Measurements from ENCODE around the gene EVA1B. TPM values are rescaled to one million over a fixed set of nuclear protein-coding genes. Genes with fewer than 3 reads are reported as not detected.

Gene EVA1B
- total and polyA plus RNA-seq, 2 of the 13 experiments (the other 11 are each of a cell fraction or from before 2014, with no cell fraction given) = 3.9 to 6.6 TPM

DNA sequence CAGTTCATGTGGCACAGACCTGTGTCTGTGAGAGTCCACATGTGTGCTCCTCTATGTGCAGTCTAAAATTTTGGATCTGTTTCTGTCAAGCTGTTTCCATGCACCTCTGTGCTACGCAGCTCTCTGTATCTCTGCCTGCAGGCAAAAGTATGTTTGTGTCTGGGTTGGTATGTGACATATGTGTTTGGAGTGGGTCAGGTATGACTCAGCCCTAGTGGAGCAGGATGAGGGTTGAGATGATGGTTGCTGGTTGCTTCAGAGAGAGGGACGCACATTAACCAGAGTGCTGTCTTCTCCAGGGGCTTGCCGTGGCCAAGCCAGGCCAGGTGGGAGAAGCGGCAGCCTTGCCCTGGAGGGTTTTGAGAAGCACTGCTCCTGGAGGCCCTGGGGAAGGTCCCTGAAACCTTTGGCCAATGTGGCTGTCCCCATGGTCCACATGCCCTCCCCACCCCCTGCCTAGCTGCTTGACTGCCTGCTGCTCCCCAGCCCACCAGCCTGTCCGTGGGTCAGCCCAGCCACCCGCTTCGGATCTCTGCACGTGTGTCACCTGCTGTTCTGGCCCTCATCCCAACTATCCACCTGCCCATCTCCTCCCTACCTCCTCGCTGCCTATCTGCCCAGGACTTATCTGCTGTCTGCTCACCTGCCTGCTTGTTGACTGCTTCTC lies 4.1 kb upstream of the EVA1B start:
- DNase-seq (ENCODE audit: low spot score) = no peak
- ATAC-seq = peak; percentile 6; the same call in 1 of the 3 replicates
- Histone ChIP-seq H4K20me1 (ENCODE audit: insufficient read depth, low read length) (no peaks in the 10 kb centered on the region), H3K4me3 (replicated peaks in 1 of 3; ENCODE audit: insufficient read depth in 1 of 3, low read depth in 2 of 3, low read length in 3 of 3) (no peak overlapping the region; a peak in 1 of 6 replicates), H3K9me3 (ENCODE audit: low read length) (no peaks in the 10 kb centered on the region), H2AFZ (ENCODE audit: low read length) (no peak overlapping the region), H3K4me1 (ENCODE audit: insufficient read depth, low read length) (peaks cover 66% of the 10 kb centered on the region), H3K9ac (ENCODE audit: insufficient read depth, low read depth, low read length) (0 out of 2 replicates have a peak overlapping the region, but pooled peaks have one; percentile 2), H3K27me3 (ENCODE audit: control insufficient read depth in 1 of 2, insufficient read depth in 2 of 2, low read length in 2 of 2) (peaks cover 0 to 22% of the 10 kb centered on the region in 2 experiments; a peak in 3 of 5 replicates), H3K79me2 (ENCODE audit: insufficient read depth, low read length) (no peaks in the 10 kb centered on the region), H3K4me2 (ENCODE audit: low read depth, low read length) (0 out of 2 replicates have a peak overlapping the region, but pooled peaks have one; percentile 0), H3K27ac (ENCODE audit: extremely low read length, insufficient read depth, low read length) (no peak overlapping the region), H3K36me3 (replicated peaks in 1 of 2; ENCODE audit: control insufficient read depth in 1 of 2, insufficient read depth in 2 of 2, low read length in 2 of 2) (no peaks in the 10 kb centered on the region)
- intact Hi-C loops (cut with micrococcal nuclease; ENCODE audit: unreplicated experiment) (no loop called here), in situ Hi-C loops (cut with HindIII; ENCODE audit: extremely low pct_ligation_motif_present, low pct_unique_long_range_greater_than_20kb) (no loop called here)
- WGBS (ENCODE audit: low lambda C conversion rate) = 37% methylated on average over 9 of the region's 9 CpGs
- FAIRE-seq = no peak
- CTCF ChIA-PET (ENCODE audit: low intra/inter-chr PET ratio, low total read pairs) = no interaction called here
- TF ChIP-seq FOSL2 (CRISPR knock-in tag; IDR thresholded peaks at IDR 0.05) = peak; percentile 64
- no peak for TF ChIP-seq ZMYM2 (CRISPR knock-in tag; IDR thresholded peaks at IDR 0.05)
- TF ChIP-seq ZNF3 (CRISPR knock-in tag; IDR thresholded peaks at IDR 0.05) = peak; percentile 55; the same call in 1 of the 2 replicates
- TF ChIP-seq, protein P1, sequence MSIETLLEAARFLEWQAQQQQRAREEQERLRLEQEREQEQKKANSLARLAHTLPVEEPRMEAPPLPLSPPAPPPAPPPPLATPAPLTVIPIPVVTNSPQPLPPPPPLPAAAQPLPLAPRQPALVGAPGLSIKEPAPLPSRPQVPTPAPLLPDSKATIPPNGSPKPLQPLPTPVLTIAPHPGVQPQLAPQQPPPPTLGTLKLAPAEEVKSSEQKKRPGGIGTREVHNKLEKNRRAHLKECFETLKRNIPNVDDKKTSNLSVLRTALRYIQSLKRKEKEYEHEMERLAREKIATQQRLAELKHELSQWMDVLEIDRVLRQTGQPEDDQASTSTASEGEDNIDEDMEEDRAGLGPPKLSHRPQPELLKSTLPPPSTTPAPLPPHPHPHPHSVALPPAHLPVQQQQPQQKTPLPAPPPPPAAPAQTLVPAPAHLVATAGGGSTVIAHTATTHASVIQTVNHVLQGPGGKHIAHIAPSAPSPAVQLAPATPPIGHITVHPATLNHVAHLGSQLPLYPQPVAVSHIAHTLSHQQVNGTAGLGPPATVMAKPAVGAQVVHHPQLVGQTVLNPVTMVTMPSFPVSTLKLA (IDR thresholded peaks at IDR 0.05) = peak; percentile 14; the same call in 1 of the 2 replicates
- POLR2A ChIA-PET = interaction anchor here (1.3 kb wide), 1 partner anchor 73 kb away, joined by 5 read pairs; no protein-coding TSS in a partner anchor
- BruUV-seq (replicated peaks) = no TSS peak

DNA sequence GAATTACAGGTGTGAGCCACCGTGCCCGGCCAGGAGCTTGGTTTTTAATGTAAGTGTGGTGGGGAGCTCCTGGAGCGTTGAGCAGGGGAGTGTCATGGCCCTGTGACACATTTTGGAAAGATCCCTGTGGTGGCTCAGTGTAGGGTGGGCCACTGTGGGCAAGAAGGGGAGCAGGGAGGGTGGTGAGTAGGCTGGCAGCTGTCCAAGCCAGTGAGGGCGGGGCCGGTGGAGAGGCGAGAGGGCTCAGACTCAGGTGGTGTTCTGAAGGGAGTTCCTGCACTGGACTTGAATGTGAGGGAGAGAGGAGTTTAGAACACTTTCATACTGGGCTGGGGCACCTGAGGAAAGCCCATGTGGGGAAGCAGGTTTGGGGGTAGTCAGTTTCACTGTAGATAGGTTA lies 3.1 kb upstream of the EVA1B start:
- Histone ChIP-seq H3K4me1 (ENCODE audit: insufficient read depth, low read length) (peaks cover 66% of the 10 kb centered on the region), H3K79me2 (ENCODE audit: insufficient read depth, low read length) (no peaks in the 10 kb centered on the region), H3K36me3 (replicated peaks in 1 of 2; ENCODE audit: control insufficient read depth in 1 of 2, insufficient read depth in 2 of 2, low read length in 2 of 2) (no peaks in the 10 kb centered on the region), H3K27ac (ENCODE audit: extremely low read length, insufficient read depth, low read length) (no peak overlapping the region), H3K9ac (ENCODE audit: insufficient read depth, low read depth, low read length) (no peak overlapping the region), H3K9me3 (ENCODE audit: low read length) (no peaks in the 10 kb centered on the region), H3K4me2 (ENCODE audit: low read depth, low read length) (no peak overlapping the region), H3K27me3 (ENCODE audit: control insufficient read depth in 1 of 2, insufficient read depth in 2 of 2, low read length in 2 of 2) (peaks cover 0 to 11% of the 10 kb centered on the region in 2 experiments; a peak in 3 of 5 replicates), H4K20me1 (ENCODE audit: insufficient read depth, low read length) (no peaks in the 10 kb centered on the region), H2AFZ (ENCODE audit: low read length) (no peak overlapping the region), H3K4me3 (replicated peaks in 1 of 3; ENCODE audit: insufficient read depth in 1 of 3, low read depth in 2 of 3, low read length in 3 of 3) (no peak overlapping the region)
- TF ChIP-seq JUND (CRISPR knock-in tag; IDR thresholded peaks at IDR 0.05) = no peak
- TF ChIP-seq ZNF234 (CRISPR knock-in tag; conservative IDR thresholded peaks at IDR 0.05) = no peak
- TF ChIP-seq FOXC1 (CRISPR knock-in tag; IDR thresholded peaks at IDR 0.05; ENCODE audit: borderline replicate concordance) = no peak
- WGBS (ENCODE audit: low lambda C conversion rate) = 29% methylated on average over 6 of the region's 6 CpGs
- no peak for FAIRE-seq
- CTCF ChIA-PET (ENCODE audit: low intra/inter-chr PET ratio, low total read pairs) = no interaction called here
- intact Hi-C loops (cut with micrococcal nuclease; ENCODE audit: unreplicated experiment) = no loop called here
- ATAC-seq = no peak
- in situ Hi-C loops (cut with HindIII; ENCODE audit: extremely low pct_ligation_motif_present, low pct_unique_long_range_greater_than_20kb) = no loop called here
- DNase-seq (ENCODE audit: low spot score) = no peak
- POLR2A ChIA-PET = no interaction called here
- BruUV-seq (replicated peaks) = no TSS peak
